GM12878 (cell line): ENCODE data around the gene LHX5. TPM values are rescaled to one million over a fixed set of nuclear protein-coding genes. Genes with fewer than 3 reads are reported as not detected.

Source experiments
- ATAC-seq: fragments of 200-7000 bp; cut with Tn5 transposase; 3 replicates; pipeline ENCODE4 v1.9.1; 2020; ENCODE audit warnings: mild to moderate bottlenecking, moderate library complexity
- BruUV-seq: library from RNA; stranded (reverse); fragments of 400-500 nt; replicated peaks from 2 replicates; lab custom pipeline; 2021; lab: Mats Ljungman, UMichigan
- CTCF ChIA-PET: fragments of 300-600 bp; sonication (Branson Sonifier 250); formaldehyde crosslinking; extraction: SDS; loops from one replicate; lab custom pipeline; 2021; ENCODE audit warnings: inconsistent platforms; lab: Yijun Ruan, JAX
- POLR2A ChIA-PET: fragments of 350-600 bp; formaldehyde crosslinking; extraction: SDS; loops from one replicate; lab custom pipeline; 2021; ENCODE audit warnings: inconsistent platforms; lab: Charles Lee
- RAD21 ChIA-PET: fragments of 300-600 bp; sonication (Branson Sonifier 250); formaldehyde crosslinking; loops from one replicate; lab custom pipeline; 2023; ENCODE audit warnings: antibody characterized with exemption; ENCODE audit not compliant: unreplicated experiment; lab: Charles Lee
- SMC1A ChIA-PET: fragments of 300-600 bp; sonication (Branson Sonifier 250); formaldehyde crosslinking; loops from one replicate; lab custom pipeline; 2023; ENCODE audit not compliant: unreplicated experiment, uncharacterized antibody; lab: Charles Lee
- DNase-seq: peaks from one replicate; pipeline ENCODE4 v3.0.0-alpha.2; 2011; ENCODE audit warnings: low read depth, low spot score
- FAIRE-seq: peaks from 3 replicates; lab custom pipeline; 2011; peaks lifted over from hg19 to GRCh38; lab: Jason Lieb, UNC
- H2AFZ ChIP-seq: 2 replicates; pipeline ENCODE4 v1.6.0; 2011; ENCODE audit warnings: low read depth, low read length, control low read depth; ENCODE audit not compliant: control insufficient read depth
- H3K27ac ChIP-seq: 2 replicates; pipeline ENCODE4 v1.5.1; 2011; ENCODE audit warnings: control low read depth; ENCODE audit not compliant: control insufficient read depth, insufficient read depth
- H3K27me3 ChIP-seq, 2 experiments: replicated peaks in 1 of 2; 2 replicates each; pipeline versions ENCODE4 v1.6.0 to v1.6.1; 2011; ENCODE audit warnings: low read length in 1 of 2; ENCODE audit not compliant: control insufficient read depth in 2 of 2, insufficient read depth in 2 of 2
- H3K36me3 ChIP-seq, 2 experiments: 2 replicates each; pipeline ENCODE4 v1.5.1; 2011; ENCODE audit warnings: low read length in 1 of 2; ENCODE audit not compliant: control insufficient read depth in 2 of 2, insufficient read depth in 2 of 2
- H3K4me1 ChIP-seq: 2 replicates; pipeline ENCODE4 v1.6.1; 2011; ENCODE audit warnings: mild to moderate bottlenecking, low read length, moderate library complexity, mixed read lengths; ENCODE audit not compliant: control insufficient read depth, insufficient read depth
- H3K4me2 ChIP-seq: 2 replicates; pipeline ENCODE4 v1.6.0; 2011; ENCODE audit warnings: control low read depth; ENCODE audit not compliant: control insufficient read depth, insufficient read depth
- H3K4me3 ChIP-seq: fragments of 200-600 bp; sonication (generic); 2 replicates; pipeline ENCODE4 v1.5.1; 2016
- H3K79me2 ChIP-seq: 2 replicates; pipeline ENCODE4 v1.6.0; 2011; ENCODE audit warnings: low read length; ENCODE audit not compliant: control insufficient read depth, insufficient read depth
- H3K9ac ChIP-seq: 2 replicates; pipeline ENCODE4 v1.8.0; 2011; ENCODE audit warnings: low read length, control low read depth, mixed read lengths; ENCODE audit not compliant: control insufficient read depth, insufficient read depth
- H3K9me3 ChIP-seq: replicated peaks from 3 replicates; pipeline ENCODE4 v1.5.1; 2011; ENCODE audit warnings: mild to moderate bottlenecking, low read length; ENCODE audit not compliant: control insufficient read depth, insufficient read depth
- H4K20me1 ChIP-seq: 2 replicates; pipeline ENCODE4 v1.6.0; 2011; ENCODE audit not compliant: control insufficient read depth, insufficient read depth
- CHD4 ChIP-seq: fragments of 200-600 bp; sonication (generic); IDR thresholded peaks from 2 replicates; pipeline ENCODE4 v1.6.1; 2016; ENCODE audit warnings: mild to moderate bottlenecking
- FOXM1 ChIP-seq: IDR thresholded peaks from 2 replicates; pipeline ENCODE4 v1.6.1; 2012; ENCODE audit warnings: low read depth, mild to moderate bottlenecking, inconsistent platforms, low read length, moderate library complexity
- RAD51 ChIP-seq: fragments of 450-650 bp; IDR thresholded peaks from 2 replicates; pipeline ENCODE4 v1.6.1; 2016; ENCODE audit warnings: moderate library complexity, mild to moderate bottlenecking, inconsistent platforms
- YBX1 ChIP-seq: fragments of 450-650 bp; IDR thresholded peaks from 2 replicates; pipeline ENCODE4 v1.6.1; 2016; ENCODE audit warnings: antibody characterized with exemption
- WGBS: methylation state at CpG from one replicate; pipeline ENCODE4 v1.1.6; 2016; ENCODE audit warnings: low lambda C conversion rate; ENCODE audit not compliant: insufficient replicate concordance, insufficient coverage; ENCODE audit errors: missing lambda C conversion rate; 5-methylcytosine and 5-hydroxymethylcytosine counted together
- in situ Hi-C: fragments of 300-500 bp; cut with MboI; formaldehyde crosslinking; loops from 9 replicates; pipeline ENCODE4 v1.14.3; 2018; ENCODE audit warnings: mixed read lengths
- intact Hi-C: fragments of 100-400 bp; cut with micrococcal nuclease; formaldehyde crosslinking; loops from one replicate; pipeline ENCODE4 v1.14.2; 2022; ENCODE audit not compliant: unreplicated experiment
- polyA plus RNA-seq, 11 experiments: library from polyadenylated mRNA; depleted of rRNA in 4 of 11; unstranded in 6 of 11; stranded (reverse) in 5 of 11; fragments of >200 nt; fragmentation: Nextera tagmentation in 4 of 11; fragmentation: Illumina TruSeq in 1 of 11; extraction: Ambion mirVana in 4 of 11; extraction: Trizol in 1 of 11; gene quantifications; 1 replicate in 1 of 11; 2 replicates in 10 of 11; pipeline versions ENCODE4 v1.2.1 to v1.2.3, GENCODE V29; 2011 to 2016; ENCODE audit warnings: inconsistent platforms in 2 of 11, missing spikeins in 2 of 11, low read depth in 1 of 11
- total RNA-seq, 4 experiments: library from RNA; depleted of rRNA in 3 of 4; stranded (reverse); fragments of >200 nt in 3 of 4; fragmentation: Illumina TruSeq in 1 of 4; extraction: Trizol in 1 of 4; gene quantifications; 2 replicates each; pipeline versions ENCODE4 v1.2.1 to v1.2.3, GENCODE V29; 2013 to 2021
- TF ChIP-seq, protein P1 (sequence below): fragments of 450-650 bp; IDR thresholded peaks from 2 replicates; pipeline ENCODE4 v1.6.1; 2017; ENCODE audit warnings: mild to moderate bottlenecking, moderate library complexity

LHX5 gene
- total and polyA plus RNA-seq, 10 of the 15 experiments (the other 5 are each of a cell fraction or from before 2014, with no cell fraction given), result 0.03 TPM; not detected in 9

DNA sequence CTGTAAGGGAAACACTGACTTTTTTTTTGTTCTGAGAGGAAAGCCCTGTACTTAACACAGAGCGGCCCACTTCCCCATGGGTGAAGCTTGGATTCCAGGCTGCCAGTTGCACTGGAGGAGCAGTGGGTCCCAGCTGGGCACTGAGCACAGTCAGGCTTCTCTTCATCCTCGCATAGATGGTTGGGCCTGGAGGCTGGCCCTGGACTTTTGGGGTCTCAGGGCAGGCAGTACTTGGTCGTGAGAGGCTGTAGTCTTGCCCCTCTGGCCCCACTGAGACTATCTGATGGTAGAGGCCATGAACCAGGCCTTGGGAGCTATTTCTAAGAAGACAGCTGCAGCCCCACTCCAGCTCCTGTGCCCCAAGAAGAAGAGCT lies 6.2 kb upstream of the LHX5 start:
- Histone ChIP-seq H3K4me1 (no peaks in the 10 kb centered on the region), H3K79me2 (no peaks in the 10 kb centered on the region), H3K27ac (no peak overlapping the region), H4K20me1 (no peaks in the 10 kb centered on the region), H3K36me3 (no peaks in the 10 kb centered on the region), H3K9ac (no peak overlapping the region), H3K4me3 (no peak overlapping the region), H3K27me3 (peaks cover 13 to 24% of the 10 kb centered on the region in 2 experiments), H2AFZ (no peak overlapping the region), H3K9me3 (no peaks in the 10 kb centered on the region; the same call in 2 of the 3 replicates), H3K4me2 (no peak overlapping the region)
- ChIA-PET RAD21 (no interaction called here), SMC1A (no interaction called here), CTCF (interaction anchor here (0.8 kb wide), 1 partner anchor 16 kb away, joined by 4 read pairs; no protein-coding TSS in a partner anchor), POLR2A (no interaction called here)
- intact Hi-C loops (no loop called here), in situ Hi-C loops (no loop called here)
- ATAC-seq, result no peak
- BruUV-seq, result no TSS peak
- WGBS, result 28% methylated on average over 3 of the region's 3 CpGs
- DNase-seq, result no peak
- FAIRE-seq, result no peak
- no peak for TF ChIP-seq FOXM1
- TF ChIP-seq CHD4, result no peak
- TF ChIP-seq YBX1, result no peak
- TF ChIP-seq, protein P1, sequence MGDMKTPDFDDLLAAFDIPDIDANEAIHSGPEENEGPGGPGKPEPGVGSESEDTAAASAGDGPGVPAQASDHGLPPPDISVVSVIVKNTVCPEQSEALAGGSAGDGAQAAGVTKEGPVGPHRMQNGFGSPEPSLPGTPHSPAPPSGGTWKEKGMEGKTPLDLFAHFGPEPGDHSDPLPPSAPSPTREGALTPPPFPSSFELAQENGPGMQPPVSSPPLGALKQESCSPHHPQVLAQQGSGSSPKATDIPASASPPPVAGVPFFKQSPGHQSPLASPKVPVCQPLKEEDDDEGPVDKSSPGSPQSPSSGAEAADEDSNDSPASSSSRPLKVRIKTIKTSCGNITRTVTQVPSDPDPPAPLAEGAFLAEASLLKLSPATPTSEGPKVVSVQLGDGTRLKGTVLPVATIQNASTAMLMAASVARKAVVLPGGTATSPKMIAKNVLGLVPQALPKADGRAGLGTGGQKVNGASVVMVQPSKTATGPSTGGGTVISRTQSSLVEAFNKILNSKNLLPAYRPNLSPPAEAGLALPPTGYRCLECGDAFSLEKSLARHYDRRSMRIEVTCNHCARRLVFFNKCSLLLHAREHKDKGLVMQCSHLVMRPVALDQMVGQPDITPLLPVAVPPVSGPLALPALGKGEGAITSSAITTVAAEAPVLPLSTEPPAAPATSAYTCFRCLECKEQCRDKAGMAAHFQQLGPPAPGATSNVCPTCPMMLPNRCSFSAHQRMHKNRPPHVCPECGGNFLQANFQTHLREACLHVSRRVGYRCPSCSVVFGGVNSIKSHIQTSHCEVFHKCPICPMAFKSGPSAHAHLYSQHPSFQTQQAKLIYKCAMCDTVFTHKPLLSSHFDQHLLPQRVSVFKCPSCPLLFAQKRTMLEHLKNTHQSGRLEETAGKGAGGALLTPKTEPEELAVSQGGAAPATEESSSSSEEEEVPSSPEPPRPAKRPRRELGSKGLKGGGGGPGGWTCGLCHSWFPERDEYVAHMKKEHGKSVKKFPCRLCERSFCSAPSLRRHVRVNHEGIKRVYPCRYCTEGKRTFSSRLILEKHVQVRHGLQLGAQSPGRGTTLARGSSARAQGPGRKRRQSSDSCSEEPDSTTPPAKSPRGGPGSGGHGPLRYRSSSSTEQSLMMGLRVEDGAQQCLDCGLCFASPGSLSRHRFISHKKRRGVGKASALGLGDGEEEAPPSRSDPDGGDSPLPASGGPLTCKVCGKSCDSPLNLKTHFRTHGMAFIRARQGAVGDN, result no peak
- no peak for TF ChIP-seq RAD51
